Astrocyte of the hippocampus (primary cell): Measurements from ENCODE around the gene MYO10.
"Not testable (repeated sequence)": the region's sequence is repeated elsewhere in the genome, so short reads cannot be mapped to it uniquely, and the experiment has no call there.

ENCODE experiments used
- DNase-seq: peaks from one replicate; pipeline ENCODE4 v3.0.0; 2011; ENCODE audit warnings: low read depth, low spot score

The MYO10 gene

GRCh38 chr5:16668631-16669030, 267.5 kb downstream of the MYO10 start:
- no peak for DNase-seq

- no peak for DNase-seq
These were observed 267.9 kb downstream of the MYO10 start for GRCh38 chr5:16668194-16668593.

GRCh38 chr5:16666883-16667398, 269.1 kb downstream of the MYO10 start:
- DNase-seq = peak; percentile 38

- no peak for DNase-seq
These were observed 269.8 kb downstream of the MYO10 start for GRCh38 chr5:16666130-16666882.

- DNase-seq = no peak
These were observed 270.5 kb downstream of the MYO10 start for GRCh38 chr5:16665601-16666000.

- no peak for DNase-seq
These were observed 271.7 kb downstream of the MYO10 start for GRCh38 chr5:16664368-16664767.

GRCh38 chr5:16663840-16664239, 272.2 kb downstream of the MYO10 start:
- DNase-seq = no peak

- no peak for DNase-seq
These were observed 274.4 kb downstream of the MYO10 start for GRCh38 chr5:16661713-16662112.

GRCh38 chr5:16660982-16661381, 275.1 kb downstream of the MYO10 start:
- no peak for DNase-seq

- no peak for DNase-seq
These were observed 276.6 kb downstream of the MYO10 start for GRCh38 chr5:16659536-16659935.

GRCh38 chr5:16656561-16657191, 279.4 kb downstream of the MYO10 start:
- DNase-seq = no peak

GRCh38 chr5:16654647-16655334, 281.3 kb downstream of the MYO10 start:
- DNase-seq = no peak

- not testable (repeated sequence) for DNase-seq
These were observed 287.3 kb downstream of the MYO10 start for GRCh38 chr5:16648739-16649138.

GRCh38 chr5:16644301-16644889, 291.7 kb downstream of the MYO10 start:
- no peak for DNase-seq

- DNase-seq = no peak
These were observed 293.2 kb downstream of the MYO10 start for GRCh38 chr5:16642867-16643266.

GRCh38 chr5:16639206-16639605, 296.9 kb downstream of the MYO10 start:
- no peak for DNase-seq

GRCh38 chr5:16628376-16628775, 307.7 kb downstream of the MYO10 start:
- DNase-seq = no peak

- DNase-seq = no peak
These were observed 309.3 kb downstream of the MYO10 start for GRCh38 chr5:16626696-16627264.

GRCh38 chr5:16625096-16625495, 311.0 kb downstream of the MYO10 start:
- DNase-seq = no peak

- DNase-seq = no peak
These were observed 317.0 kb downstream of the MYO10 start for GRCh38 chr5:16619136-16619535.

- no peak for DNase-seq
These were observed 317.8 kb downstream of the MYO10 start for GRCh38 chr5:16618138-16618897.
